ES-I3 (cell line): ENCODE results near the gene OMD.

Experiments
- H3K36me3 ChIP-seq: 2 replicates; pipeline ENCODE4 v1.6.1; 2013; ENCODE audit warnings: mild to moderate bottlenecking, low read length, control low read depth, moderate library complexity; ENCODE audit not compliant: insufficient read depth
- H3K4me1 ChIP-seq: 2 replicates; pipeline ENCODE4 v1.6.1; 2013; ENCODE audit warnings: mild to moderate bottlenecking, control low read depth, low read length; ENCODE audit not compliant: insufficient read depth
- H3K9ac ChIP-seq: 2 replicates; pipeline ENCODE4 v1.6.1; 2013; ENCODE audit warnings: low read depth, mild to moderate bottlenecking, low read length, moderate library complexity
- H3K9me3 ChIP-seq: 2 replicates; pipeline ENCODE4 v1.6.1; 2013; ENCODE audit warnings: mild to moderate bottlenecking, low read length, moderate library complexity; ENCODE audit not compliant: control insufficient read depth, insufficient read depth

Gene OMD

GRCh38 chr9:92424340-92424739 is at the start of gene OMD:
Gene OMD, minus strand, starts transcription at chr9:92424471. Its CDS starts 6,913 bp downstream, at chr9:92417558.
- Histone ChIP-seq H3K4me1 (peaks cover 6% of the 10 kb centered on the region; the same call in 1 of the 2 replicates), H3K9ac (no peak within 1 kb of the TSS), H3K9me3 (no peaks in the 10 kb centered on the region), H3K36me3 (no peaks in the 10 kb centered on the region)

GRCh38 chr9:92468206-92468605 is 43.9 kb upstream of the OMD start:
- H3K36me3 ChIP-seq, result no peaks in the 10 kb centered on the region
- no peaks in the 10 kb centered on the region for H3K9me3 ChIP-seq
- H3K4me1 ChIP-seq, result no peaks in the 10 kb centered on the region
- no peak overlapping the region for H3K9ac ChIP-seq

GRCh38 chr9:92467511-92467910 is 43.2 kb upstream of the OMD start:
- H3K9me3 ChIP-seq, result no peaks in the 10 kb centered on the region
- H3K36me3 ChIP-seq, result no peaks in the 10 kb centered on the region
- H3K4me1 ChIP-seq, result no peaks in the 10 kb centered on the region
- no peak overlapping the region for H3K9ac ChIP-seq

GRCh38 chr9:92467041-92467440 is 42.8 kb upstream of the OMD start:
- H3K36me3 ChIP-seq, result no peaks in the 10 kb centered on the region
- no peak overlapping the region for H3K9ac ChIP-seq
- H3K4me1 ChIP-seq, result no peaks in the 10 kb centered on the region

GRCh38 chr9:92463984-92464383 is 39.7 kb upstream of the OMD start:
- Histone ChIP-seq H3K9me3 (no peaks in the 10 kb centered on the region), H3K4me1 (no peaks in the 10 kb centered on the region), H3K9ac (no peak overlapping the region), H3K36me3 (no peaks in the 10 kb centered on the region)

More at GRCh38 chr9:92467041-92467440, 42.8 kb upstream of the OMD start:
- H3K9me3 ChIP-seq, result no peaks in the 10 kb centered on the region

GRCh38 chr9:92463387-92463786 is 39.1 kb upstream of the OMD start:
- Histone ChIP-seq H3K9me3 (no peaks in the 10 kb centered on the region), H3K4me1 (no peaks in the 10 kb centered on the region), H3K9ac (no peak overlapping the region), H3K36me3 (no peaks in the 10 kb centered on the region)

- H3K9me3 ChIP-seq, result no peaks in the 10 kb centered on the region
- no peaks in the 10 kb centered on the region for H3K4me1 ChIP-seq
- H3K9ac ChIP-seq, result no peak overlapping the region
- no peaks in the 10 kb centered on the region for H3K36me3 ChIP-seq
These were observed 33.3 kb upstream of the OMD start for GRCh38 chr9:92457576-92457975.

GRCh38 chr9:92455217-92455616 is 30.9 kb upstream of the OMD start:
- H3K9ac ChIP-seq, result no peak overlapping the region
- H3K9me3 ChIP-seq, result no peaks in the 10 kb centered on the region
- no peaks in the 10 kb centered on the region for H3K36me3 ChIP-seq
- no peaks in the 10 kb centered on the region for H3K4me1 ChIP-seq

- no peak overlapping the region for H3K9ac ChIP-seq
- peaks cover 8% of the 10 kb centered on the region; the same call in 1 of the 2 replicates for H3K4me1 ChIP-seq
- H3K36me3 ChIP-seq, result no peaks in the 10 kb centered on the region
- H3K9me3 ChIP-seq, result no peaks in the 10 kb centered on the region
These were observed 22.3 kb upstream of the OMD start for GRCh38 chr9:92446536-92446935.

- H3K9ac ChIP-seq, result no peak overlapping the region
- no peaks in the 10 kb centered on the region for H3K9me3 ChIP-seq
- peaks cover 8% of the 10 kb centered on the region; the same call in 1 of the 2 replicates for H3K4me1 ChIP-seq
- no peaks in the 10 kb centered on the region for H3K36me3 ChIP-seq
These were observed 20.6 kb upstream of the OMD start for GRCh38 chr9:92444841-92445240.

GRCh38 chr9:92440751-92441046 is 16.4 kb upstream of the OMD start:
- Histone ChIP-seq H3K9ac (no peak overlapping the region), H3K36me3 (no peaks in the 10 kb centered on the region), H3K4me1 (no peaks in the 10 kb centered on the region), H3K9me3 (no peaks in the 10 kb centered on the region)

- Histone ChIP-seq H3K4me1 (no peaks in the 10 kb centered on the region), H3K9me3 (no peaks in the 10 kb centered on the region), H3K36me3 (no peaks in the 10 kb centered on the region), H3K9ac (no peak overlapping the region)
These were observed 15.9 kb upstream of the OMD start for GRCh38 chr9:92439921-92440750.

- Histone ChIP-seq H3K36me3 (no peaks in the 10 kb centered on the region), H3K9ac (no peak overlapping the region), H3K9me3 (no peaks in the 10 kb centered on the region), H3K4me1 (no peaks in the 10 kb centered on the region)
These were observed 14.7 kb upstream of the OMD start for GRCh38 chr9:92438900-92439526.

- Histone ChIP-seq H3K9me3 (no peaks in the 10 kb centered on the region), H3K36me3 (no peaks in the 10 kb centered on the region), H3K9ac (no peak overlapping the region), H3K4me1 (no peaks in the 10 kb centered on the region)
These were observed 11.0 kb upstream of the OMD start for GRCh38 chr9:92435263-92435662.

GRCh38 chr9:92432972-92433548 is 8.8 kb upstream of the OMD start:
- Histone ChIP-seq H3K9ac (no peak overlapping the region), H3K36me3 (no peaks in the 10 kb centered on the region), H3K4me1 (no peaks in the 10 kb centered on the region), H3K9me3 (no peaks in the 10 kb centered on the region)
